Right ventricle myocardium superior (tissue), 1 donor: ENCODE measurements around the gene AAK1. TPM values are rescaled to one million over a fixed set of nuclear protein-coding genes. Genes with fewer than 3 reads are reported as not detected.
"Not testable (repeated sequence)": the region's sequence is repeated elsewhere in the genome, so short reads cannot be mapped to it uniquely, and the experiment has no call there.

Source experiments
- ATAC-seq: fragments of 200-7000 bp; cut with Tn5 transposase; one replicate; pipeline ENCODE4 v1.9.1; 2020; ENCODE audit warnings: mild to moderate bottlenecking; ENCODE audit not compliant: poor library complexity
- DNase-seq: peaks from one replicate; pipeline ENCODE4 v3.0.0-alpha.2; 2020
- intact Hi-C: fragments of 100-400 bp; cut with DNase I; formaldehyde crosslinking; loops from one replicate; pipeline ENCODE4 v1.11.2; 2022
- total RNA-seq: library from RNA; stranded (reverse); fragmentation: NEBNext Ultra II Directional; extraction: Animal tissue kit (Norgen Biotek cat#: 25700); gene quantifications from one replicate; pipeline ENCODE4 v1.2.1, GENCODE V29; 2021
- donor health status: DM: no; HTN: yes; CAD: no; lungs with severe emphysema.

The AAK1 gene
- total RNA-seq, 1 donor from 2014 or later, result 87.2 TPM

GRCh38 chr2:69584127-69584889, 59.2 kb downstream of the AAK1 start:
- intact Hi-C loops, result no loop called here
- ATAC-seq (no peak), DNase-seq (no peak)

GRCh38 chr2:69583321-69583833, 60.2 kb downstream of the AAK1 start:
- ATAC-seq, result no peak
- intact Hi-C loops, result no loop called here
- no peak for DNase-seq

GRCh38 chr2:69582582-69583176, 60.9 kb downstream of the AAK1 start:
- ATAC-seq, result peak; percentile 74
- intact Hi-C loops, result no loop called here
- no peak for DNase-seq

GRCh38 chr2:69581774-69582581, 61.6 kb downstream of the AAK1 start:
- intact Hi-C loops, result no loop called here
- DNase-seq, result no peak
- peak; percentile 38 for ATAC-seq

- DNase-seq (no peak), ATAC-seq (no peak)
- intact Hi-C loops, result no loop called here
Observed at GRCh38 chr2:69580486-69580885, 63.1 kb downstream of the AAK1 start.

GRCh38 chr2:69579536-69579935, 64.0 kb downstream of the AAK1 start:
- no peak for DNase-seq
- ATAC-seq, result no peak
- intact Hi-C loops, result no loop called here

GRCh38 chr2:69578198-69578540, 65.4 kb downstream of the AAK1 start:
- no peak for ATAC-seq
- intact Hi-C loops, result no loop called here

GRCh38 chr2:69577467-69578197, 65.9 kb downstream of the AAK1 start:
- ATAC-seq (peak; percentile 19), DNase-seq (no peak)
- intact Hi-C loops, result no loop called here

More at GRCh38 chr2:69578198-69578540, 65.4 kb downstream of the AAK1 start:
- no peak for DNase-seq

GRCh38 chr2:69576880-69577279, 66.7 kb downstream of the AAK1 start:
- DNase-seq (no peak), ATAC-seq (peak; percentile 38)
- intact Hi-C loops, result no loop called here

- intact Hi-C loops, result no loop called here
- DNase-seq (no peak), ATAC-seq (no peak)
Observed at GRCh38 chr2:69575926-69576325, 67.6 kb downstream of the AAK1 start.

- ATAC-seq, intact Hi-C loops, DNase-seq: not testable (repeated sequence)
Observed at GRCh38 chr2:69575371-69575770, 68.2 kb downstream of the AAK1 start.

- ATAC-seq (peak; percentile 45), DNase-seq (peak; percentile 52)
- intact Hi-C loops, result no loop called here
Observed at GRCh38 chr2:69572641-69573040, 70.9 kb downstream of the AAK1 start.

GRCh38 chr2:69571189-69571588, 72.3 kb downstream of the AAK1 start:
- intact Hi-C loops, result no loop called here
- no peak for DNase-seq
- ATAC-seq, result no peak

- no peak for ATAC-seq
- intact Hi-C loops, result no loop called here
- DNase-seq, result no peak
Observed at GRCh38 chr2:69570474-69570873, 73.1 kb downstream of the AAK1 start.

GRCh38 chr2:69567909-69568300, 75.6 kb downstream of the AAK1 start:
- no peak for ATAC-seq
- DNase-seq, result no peak
- intact Hi-C loops, result loop anchor here (10.0 kb wide), 1 partner anchor 247 kb away; no protein-coding TSS in a partner anchor

- intact Hi-C loops, result loop anchor here (10.0 kb wide), 1 partner anchor 247 kb away; no protein-coding TSS in a partner anchor
- no peak for DNase-seq
- ATAC-seq, result peak; percentile 66
Observed at GRCh38 chr2:69567157-69567908, 76.2 kb downstream of the AAK1 start.

- ATAC-seq, result peak; percentile 3
- DNase-seq, result no peak
- intact Hi-C loops, result loop anchor here (10.0 kb wide), 1 partner anchor 248 kb away; no protein-coding TSS in a partner anchor
Observed at GRCh38 chr2:69566669-69567068, 76.9 kb downstream of the AAK1 start.

- ATAC-seq (peak; percentile 49), DNase-seq (peak; percentile 69)
- intact Hi-C loops, result loop anchor here (10.0 kb wide), 1 partner anchor 249 kb away; no protein-coding TSS in a partner anchor
Observed at GRCh38 chr2:69565431-69565839, 78.1 kb downstream of the AAK1 start.
